Measurements from ENCODE around the gene CAST. TPM values are rescaled to one million over a fixed set of nuclear protein-coding genes. Genes with fewer than 3 reads are reported as not detected.

The CAST gene
- total RNA-seq, 1 experiment from 2014 or later: 52.3 TPM

DNA sequence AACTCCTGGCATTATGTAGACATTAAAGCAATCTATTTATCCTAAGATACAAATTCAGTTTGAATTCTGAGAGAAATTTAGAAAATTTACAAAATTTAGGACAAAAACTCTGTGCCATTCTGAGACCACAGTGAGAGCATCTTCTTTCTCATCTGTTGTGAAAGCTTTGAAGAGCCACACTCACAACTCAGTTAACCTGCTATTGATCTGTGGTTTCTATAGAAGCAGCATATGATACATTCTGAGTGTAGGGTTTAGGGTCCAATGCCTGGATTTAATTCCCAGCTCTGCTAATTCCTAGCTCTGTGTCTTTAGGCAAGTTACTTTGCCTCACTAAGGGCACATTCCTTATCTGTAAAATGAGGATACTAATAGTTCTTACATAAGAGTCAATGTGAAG lies 21.6 kb downstream of the CAST start:
- Histone ChIP-seq H3T11ph (ENCODE audit: low read length) (no peak overlapping the region), H4K20me1 (ENCODE audit: control insufficient read depth, insufficient read depth, insufficient read length) (no peaks in the 10 kb centered on the region), H3K4me2 (ENCODE audit: insufficient read depth, insufficient read length, low read length) (no peak overlapping the region), H3K9ac (ENCODE audit: extremely low read depth, insufficient read length, low read length) (no peak overlapping the region), H3K27me3 (ENCODE audit: insufficient read depth, low read length) (no peaks in the 10 kb centered on the region), H3K23ac (ENCODE audit: insufficient read length, low read depth, low read length) (no peak overlapping the region), H3K23me2 (ENCODE audit: insufficient read length, low read depth, low read length, poor library complexity, severe bottlenecking) (no peaks in the 10 kb centered on the region), H3K4ac (ENCODE audit: low read depth, low read length) (no peak overlapping the region), H3K79me1 (ENCODE audit: insufficient read depth, low read depth, low read length, poor library complexity, severe bottlenecking) (no peaks in the 10 kb centered on the region), H3K56ac (ENCODE audit: insufficient read length, low read depth, low read length) (no peak overlapping the region), H2BK20ac (ENCODE audit: low read depth, low read length, poor library complexity, severe bottlenecking) (no peak overlapping the region), H4K5ac (ENCODE audit: insufficient read length, low read depth, low read length) (no peak overlapping the region), H2BK5ac (ENCODE audit: insufficient read length, low read length) (no peak overlapping the region), H2AFZ (ENCODE audit: low read length) (no peak overlapping the region), H3K4me1 (ENCODE audit: insufficient read depth, low read length) (no peaks in the 10 kb centered on the region), H2BK12ac (ENCODE audit: insufficient read length, low read depth, low read length) (no peak overlapping the region), H3K18ac (ENCODE audit: insufficient read length, low read depth, low read length) (no peak overlapping the region), H3K9me3 (ENCODE audit: control insufficient read depth, low read depth, low read length) (no peaks in the 10 kb centered on the region), H3K27ac (ENCODE audit: insufficient read length, low read depth, low read length) (no peak overlapping the region), H4K91ac (ENCODE audit: insufficient read length, low read depth, low read length) (no peak overlapping the region), H4K8ac (replicated peaks; ENCODE audit: insufficient read length, low read depth, low read length) (no peak overlapping the region), H2BK120ac (ENCODE audit: low read depth, low read length, poor library complexity, severe bottlenecking) (no peak overlapping the region), H2BK15ac (ENCODE audit: low read depth, low read length) (no peak overlapping the region), H3K79me2 (ENCODE audit: insufficient read depth, low read length) (no peaks in the 10 kb centered on the region), H3K14ac (ENCODE audit: insufficient read depth, low read length) (no peak overlapping the region), H2AK5ac (ENCODE audit: insufficient read length, low read length) (no peak overlapping the region)
- TF ChIP-seq, protein P1, sequence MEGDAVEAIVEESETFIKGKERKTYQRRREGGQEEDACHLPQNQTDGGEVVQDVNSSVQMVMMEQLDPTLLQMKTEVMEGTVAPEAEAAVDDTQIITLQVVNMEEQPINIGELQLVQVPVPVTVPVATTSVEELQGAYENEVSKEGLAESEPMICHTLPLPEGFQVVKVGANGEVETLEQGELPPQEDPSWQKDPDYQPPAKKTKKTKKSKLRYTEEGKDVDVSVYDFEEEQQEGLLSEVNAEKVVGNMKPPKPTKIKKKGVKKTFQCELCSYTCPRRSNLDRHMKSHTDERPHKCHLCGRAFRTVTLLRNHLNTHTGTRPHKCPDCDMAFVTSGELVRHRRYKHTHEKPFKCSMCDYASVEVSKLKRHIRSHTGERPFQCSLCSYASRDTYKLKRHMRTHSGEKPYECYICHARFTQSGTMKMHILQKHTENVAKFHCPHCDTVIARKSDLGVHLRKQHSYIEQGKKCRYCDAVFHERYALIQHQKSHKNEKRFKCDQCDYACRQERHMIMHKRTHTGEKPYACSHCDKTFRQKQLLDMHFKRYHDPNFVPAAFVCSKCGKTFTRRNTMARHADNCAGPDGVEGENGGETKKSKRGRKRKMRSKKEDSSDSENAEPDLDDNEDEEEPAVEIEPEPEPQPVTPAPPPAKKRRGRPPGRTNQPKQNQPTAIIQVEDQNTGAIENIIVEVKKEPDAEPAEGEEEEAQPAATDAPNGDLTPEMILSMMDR (conservative IDR thresholded peaks at IDR 0.05): no peak
- no peaks in the 10 kb centered on the region for H3K36me3 Mint-ChIP-seq (ENCODE audit: insufficient read depth in 1 of 3, low read depth in 3 of 3)
- no peaks in the 10 kb centered on the region for H3K27me3 Mint-ChIP-seq (ENCODE audit: low read depth)
- DNase-seq: no peak
- H3K4me3 Mint-ChIP-seq: no peak overlapping the region
- no peak overlapping the region for H3K27ac Mint-ChIP-seq
- H3K4me1 Mint-ChIP-seq: peaks cover 0 to 6% of the 10 kb centered on the region in 2 experiments; a peak in 2 of 4 replicates
- no peaks in the 10 kb centered on the region for H3K9me3 Mint-ChIP-seq

Data from H9 (cell line).